Right lobe of liver (tissue), 6 donors: ENCODE measurements around the gene MID1. TPM values are rescaled to one million over a fixed set of nuclear protein-coding genes. Genes with fewer than 3 reads are reported as not detected.

Source experiments
- ATAC-seq, 4 donors: fragments of 200-7000 bp; cut with Tn5 transposase; one replicate each; pipeline ENCODE4 v1.9.1; 2020; ENCODE audit warnings: mild to moderate bottlenecking in 4 of 4, moderate library complexity in 4 of 4
- DNase-seq, 3 donors: peaks; one replicate each; pipeline ENCODE4 v3.0.0-alpha.2; 2020
- H3K27ac ChIP-seq, 3 donors: fragments of 200-600 bp; one replicate each; pipeline ENCODE4 v1.8.0; 2022
- H3K27me3 ChIP-seq, 2 donors: fragments of 200-600 bp; one replicate each; pipeline ENCODE4 v1.8.0; 2022
- H3K36me3 ChIP-seq, 4 donors: fragments of 200-600 bp; sonication (generic) in 1 of 4; one replicate each; pipeline versions ENCODE4 v1.5.1 to v1.8.0; 2017 to 2022; ENCODE audit warnings: control low read depth in 1 of 4
- H3K4me1 ChIP-seq, 4 donors: fragments of 200-600 bp; sonication (generic) in 1 of 4; one replicate each; pipeline versions ENCODE4 v1.5.1 to v1.8.0; 2017 to 2022; ENCODE audit warnings: control low read depth in 1 of 4
- H3K4me3 ChIP-seq, 3 donors: fragments of 200-600 bp; one replicate each; pipeline ENCODE4 v1.8.0; 2022
- H3K9me3 ChIP-seq, 4 donors: fragments of 200-600 bp; sonication (generic) in 1 of 4; one replicate each; pipeline versions ENCODE4 v1.5.1 to v1.8.0; 2017 to 2022; ENCODE audit warnings: control low read depth in 1 of 4
- POLR2A ChIP-seq: fragments of 450-650 bp; IDR thresholded peaks from one replicate; pipeline ENCODE4 v1.6.1; 2017; ENCODE audit warnings: antibody characterized with exemption, mild to moderate bottlenecking
- WGBS: methylation state at CpG from one replicate; pipeline ENCODE4 v1.1.6; 2018; ENCODE audit warnings: low coverage, low lambda C conversion rate; ENCODE audit not compliant: insufficient coverage; ENCODE audit errors: missing lambda C conversion rate; 5-methylcytosine and 5-hydroxymethylcytosine counted together
- intact Hi-C, 2 donors: fragments of 100-400 bp; cut with DNase I; formaldehyde crosslinking; loops; one replicate each; pipeline versions ENCODE4 v1.11.2 to v1.14.1; 2022
- total RNA-seq, 6 experiments: library from RNA; depleted of rRNA in 2 of 6; stranded (reverse); fragments of >200 nt in 2 of 6; fragmentation: NEBNext Ultra II Directional in 3 of 6; extraction: Animal tissue kit (Norgen Biotek cat#: 25700) in 3 of 6; gene quantifications; one replicate each; pipeline versions ENCODE4 v1.1.0 to v1.2.4, GENCODE V29; 2016 to 2023
- TF ChIP-seq, protein P1 (sequence below), 4 donors: fragments of 200-600 bp in 3 of 4; fragments of 450-650 bp in 1 of 4; IDR thresholded peaks; one replicate each; pipeline versions ENCODE4 v1.5.1 to v1.8.0; 2016 to 2022; ENCODE audit warnings: antibody characterized with exemption in 4 of 4, mild to moderate bottlenecking in 2 of 4
- donor health status: DM: no; HTN: yes; CAD: no.
- donor health status: DM: no; HTN: no; CAD: no.
- donor health status: DM: no; HTN: no; CAD: no.
- donor health status: DM: no; HTN: yes; CAD: no.
- donor health status: DM: no; HTN: yes; CAD: no.

MID1 gene
- total RNA-seq, 6 experiments from 2014 or later: 2.2 to 10.0 (median 4.6) TPM

DNA sequence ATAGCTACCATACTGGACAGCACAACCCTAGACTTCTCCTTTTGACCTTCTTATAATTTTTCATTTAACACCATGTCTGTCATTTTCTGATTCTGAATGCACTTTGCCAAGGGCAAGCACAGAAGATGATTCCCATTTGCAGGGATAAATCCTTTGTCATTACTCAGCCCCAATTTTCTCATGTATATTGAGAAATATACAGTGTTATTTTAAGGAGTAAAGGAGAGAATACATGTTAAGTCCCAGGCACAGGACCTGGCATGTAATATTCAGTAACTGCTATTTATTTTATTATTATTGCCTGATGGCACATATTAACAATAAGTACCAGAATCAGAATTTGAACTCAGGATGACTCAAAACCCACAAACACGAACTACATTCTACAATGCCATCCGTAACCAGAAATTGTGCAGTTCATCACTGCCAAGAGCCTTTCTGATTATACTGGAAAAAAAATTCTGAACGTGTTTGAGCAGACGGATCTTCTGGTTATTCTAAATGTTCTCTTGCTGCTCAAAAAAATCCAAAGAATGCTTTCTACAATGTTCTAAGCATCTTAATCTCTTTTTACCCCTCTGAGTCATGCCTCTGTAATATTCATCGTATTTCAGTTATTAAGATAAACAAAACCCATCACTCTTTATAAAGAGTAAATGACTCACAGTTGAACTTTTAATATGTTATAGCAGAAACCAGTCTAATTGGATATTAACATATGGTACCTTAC is 170.0 kb downstream of the MID1 start:
- no peak for ATAC-seq
- intact Hi-C loops: no loop called here
- no peak for DNase-seq
- H3K9me3 ChIP-seq: no peaks in the 10 kb centered on the region
- H3K27ac ChIP-seq: no peak overlapping the region
- no peak overlapping the region for H3K4me3 ChIP-seq
- H3K4me1 ChIP-seq: no peaks in the 10 kb centered on the region
- no peaks in the 10 kb centered on the region for H3K27me3 ChIP-seq
- WGBS: 41% methylated on average over 5 of the region's 5 CpGs
- peaks cover 0 to 4% (median 0%) of the 10 kb centered on the region in 4 donors for H3K36me3 ChIP-seq
- TF ChIP-seq POLR2A: no peak
- TF ChIP-seq, protein P1, sequence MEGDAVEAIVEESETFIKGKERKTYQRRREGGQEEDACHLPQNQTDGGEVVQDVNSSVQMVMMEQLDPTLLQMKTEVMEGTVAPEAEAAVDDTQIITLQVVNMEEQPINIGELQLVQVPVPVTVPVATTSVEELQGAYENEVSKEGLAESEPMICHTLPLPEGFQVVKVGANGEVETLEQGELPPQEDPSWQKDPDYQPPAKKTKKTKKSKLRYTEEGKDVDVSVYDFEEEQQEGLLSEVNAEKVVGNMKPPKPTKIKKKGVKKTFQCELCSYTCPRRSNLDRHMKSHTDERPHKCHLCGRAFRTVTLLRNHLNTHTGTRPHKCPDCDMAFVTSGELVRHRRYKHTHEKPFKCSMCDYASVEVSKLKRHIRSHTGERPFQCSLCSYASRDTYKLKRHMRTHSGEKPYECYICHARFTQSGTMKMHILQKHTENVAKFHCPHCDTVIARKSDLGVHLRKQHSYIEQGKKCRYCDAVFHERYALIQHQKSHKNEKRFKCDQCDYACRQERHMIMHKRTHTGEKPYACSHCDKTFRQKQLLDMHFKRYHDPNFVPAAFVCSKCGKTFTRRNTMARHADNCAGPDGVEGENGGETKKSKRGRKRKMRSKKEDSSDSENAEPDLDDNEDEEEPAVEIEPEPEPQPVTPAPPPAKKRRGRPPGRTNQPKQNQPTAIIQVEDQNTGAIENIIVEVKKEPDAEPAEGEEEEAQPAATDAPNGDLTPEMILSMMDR (IDR thresholded peaks at IDR 0.05): no peak

DNA sequence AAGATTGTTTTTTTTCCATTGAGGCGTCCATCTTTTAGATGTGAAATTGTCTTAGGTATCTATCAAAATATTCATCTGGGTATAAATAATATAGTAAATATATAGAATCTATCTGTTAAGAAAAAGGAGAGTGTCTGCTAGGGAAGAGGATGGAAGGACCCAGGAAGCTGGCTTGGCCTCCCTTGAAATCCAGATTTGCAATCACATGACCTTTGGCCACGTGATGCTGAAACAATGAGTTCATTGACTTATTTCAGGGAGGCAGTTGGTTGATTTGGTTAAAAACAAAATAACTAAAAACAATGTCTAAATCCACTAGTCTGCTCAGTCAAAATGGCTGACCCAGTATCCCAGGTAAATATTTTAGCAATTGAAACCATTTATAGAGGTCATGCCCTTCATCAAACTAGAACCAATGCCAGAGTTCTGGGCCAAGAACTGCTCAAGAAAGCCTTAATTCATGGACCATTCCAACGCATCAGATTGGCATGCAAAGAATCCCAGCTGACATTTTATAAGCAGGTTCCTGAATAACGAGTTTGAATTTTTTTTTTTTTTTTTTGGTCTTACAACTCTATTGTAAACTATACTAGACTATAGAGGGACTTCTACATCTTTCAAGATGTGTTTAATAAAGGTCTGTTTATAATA is 172.7 kb downstream of the MID1 start:
- Histone ChIP-seq H3K27me3 (no peaks in the 10 kb centered on the region), H3K4me1 (no peaks in the 10 kb centered on the region), H3K36me3 (no peaks in the 10 kb centered on the region), H3K9me3 (no peaks in the 10 kb centered on the region), H3K27ac (no peak overlapping the region), H3K4me3 (no peak overlapping the region)
- no peak for DNase-seq
- ATAC-seq: no peak
- intact Hi-C loops: no loop called here
- 31% methylated on average over 4 of the region's 4 CpGs for whole genome bisulfite sequencing
- TF ChIP-seq, protein P1 (IDR thresholded peaks at IDR 0.05): no peak
- TF ChIP-seq POLR2A: no peak

- intact Hi-C loops: no loop called here
- no peak overlapping the region for H3K27ac ChIP-seq
- 45% methylated on average over 2 of the region's 2 CpGs for WGBS
- no peaks in the 10 kb centered on the region for H3K27me3 ChIP-seq
- H3K9me3 ChIP-seq: no peaks in the 10 kb centered on the region
- no peaks in the 10 kb centered on the region for H3K4me1 ChIP-seq
- DNase-seq (no peak), ATAC-seq (peak in 3 of 4 donors; percentile 26 to 55 (median 38))
- TF ChIP-seq, protein P1 (IDR thresholded peaks at IDR 0.05): peak in 2 of 4 donors; percentile 22 to 26
- no peak for TF ChIP-seq POLR2A
- H3K4me3 ChIP-seq: no peak overlapping the region
- H3K36me3 ChIP-seq: no peaks in the 10 kb centered on the region
Measured at GRCh38 chrX:10444204-10444603, 176.2 kb downstream of the MID1 start.

GRCh38 chrX:10441464-10441863 is 178.9 kb downstream of the MID1 start:
- peaks cover 0 to 4% of the 10 kb centered on the region in 2 donors for H3K27me3 ChIP-seq
- no peaks in the 10 kb centered on the region for H3K9me3 ChIP-seq
- TF ChIP-seq, protein P1 (IDR thresholded peaks at IDR 0.05): no peak
- TF ChIP-seq POLR2A: no peak
- no peak overlapping the region for H3K4me3 ChIP-seq
- DNase-seq (no peak), ATAC-seq (no peak)
- intact Hi-C loops: no loop called here
- H3K27ac ChIP-seq: no peak overlapping the region
- no peaks in the 10 kb centered on the region for H3K36me3 ChIP-seq
- 25% methylated on average over 1 of the region's 1 CpG for WGBS
- H3K4me1 ChIP-seq: no peaks in the 10 kb centered on the region
